Loucy (cell line): ENCODE data around the gene CCM2L.

Experiments used
- H2AFZ ChIP-seq: fragments of 200-600 bp; sonication (generic); 2 replicates; pipeline ENCODE4 v1.6.0; 2016; ENCODE audit warnings: antibody characterized with exemption, mild to moderate bottlenecking, low read length, moderate library complexity
- H3F3A ChIP-seq: fragments of 200-600 bp; 2 replicates; pipeline ENCODE4 v1.6.0; 2016; ENCODE audit warnings: antibody characterized with exemption, low read depth, mild to moderate bottlenecking
- H3K27me3 ChIP-seq: fragments of 200-600 bp; sonication (generic); 2 replicates; pipeline ENCODE4 v1.6.1; 2014; ENCODE audit warnings: low read length, mild to moderate bottlenecking; ENCODE audit not compliant: insufficient read depth, poor library complexity, severe bottlenecking
- H3K36me3 ChIP-seq: fragments of 200-600 bp; sonication (generic); 2 replicates; pipeline ENCODE4 v1.6.1; 2016; ENCODE audit warnings: low read length; ENCODE audit not compliant: insufficient read depth
- H3K4me1 ChIP-seq: fragments of 200-600 bp; sonication (generic); 2 replicates; pipeline ENCODE4 v1.5.1; 2014; ENCODE audit warnings: low read length, mild to moderate bottlenecking; ENCODE audit not compliant: insufficient read depth, poor library complexity, severe bottlenecking
- H3K4me2 ChIP-seq: fragments of 200-600 bp; sonication (generic); 2 replicates; pipeline ENCODE4 v1.6.0; 2014; ENCODE audit warnings: antibody characterized with exemption, low read length, low read depth, mild to moderate bottlenecking; ENCODE audit not compliant: poor library complexity, severe bottlenecking
- H3K4me3 ChIP-seq: fragments of 200-600 bp; sonication (generic); 2 replicates; pipeline ENCODE4 v1.5.1; 2014; ENCODE audit warnings: low read length, mild to moderate bottlenecking, mixed read lengths; ENCODE audit not compliant: poor library complexity, severe bottlenecking
- H3K79me2 ChIP-seq: fragments of 200-600 bp; sonication (generic); 2 replicates; pipeline ENCODE4 v1.6.1; 2014; ENCODE audit warnings: low read length; ENCODE audit not compliant: insufficient read depth
- H3K9ac ChIP-seq: fragments of 200-600 bp; sonication (generic); 2 replicates; pipeline ENCODE4 v1.6.0; 2014; ENCODE audit warnings: mild to moderate bottlenecking, low read depth, low read length, moderate library complexity; ENCODE audit not compliant: poor library complexity, severe bottlenecking
- H3K9me2 ChIP-seq: fragments of 200-600 bp; sonication (generic); replicated peaks from 2 replicates; pipeline ENCODE4 v1.6.1; 2016; ENCODE audit warnings: low read depth, low read length, mixed read lengths
- H3K9me3 ChIP-seq: fragments of 200-600 bp; sonication (generic); 2 replicates; pipeline ENCODE4 v1.6.1; 2014; ENCODE audit warnings: mild to moderate bottlenecking, antibody characterized with exemption, low read length, low read depth; ENCODE audit not compliant: insufficient read depth
- H4K20me1 ChIP-seq: fragments of 200-600 bp; sonication (generic); 2 replicates; pipeline ENCODE4 v1.6.0; 2014; ENCODE audit warnings: antibody characterized with exemption, low read length, mild to moderate bottlenecking; ENCODE audit not compliant: insufficient read depth, poor library complexity, severe bottlenecking
- EZH2phosphoT487 ChIP-seq: fragments of 200-600 bp; IDR thresholded peaks from 2 replicates; pipeline ENCODE4 v1.6.1; 2018; ENCODE audit warnings: antibody characterized with exemption, mild to moderate bottlenecking, moderate library complexity, borderline replicate concordance
- TF ChIP-seq, protein P1 (sequence below): fragments of 200-600 bp; sonication (generic); conservative IDR thresholded peaks from 2 replicates; pipeline ENCODE4 v1.5.1; 2014; ENCODE audit warnings: mild to moderate bottlenecking, antibody characterized with exemption, low read length

Gene CCM2L

DNA sequence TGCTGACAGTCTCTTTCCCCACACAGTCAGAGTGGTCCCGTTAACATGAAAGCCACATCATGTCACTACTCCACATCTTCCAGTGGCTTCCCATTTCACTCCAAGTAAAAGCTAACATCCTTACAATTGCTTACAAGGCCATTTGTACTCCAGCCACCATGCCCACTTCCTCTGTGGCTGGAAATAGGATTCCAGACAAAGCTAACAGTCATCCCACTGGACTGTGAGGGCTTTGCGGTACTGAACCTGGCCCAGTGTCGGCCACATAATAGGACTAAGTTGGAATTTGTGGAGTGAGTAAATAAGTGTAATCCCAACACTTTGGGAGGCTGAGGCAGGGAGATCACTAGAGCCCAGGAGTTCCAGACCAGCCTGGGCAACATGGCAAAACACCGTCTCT is 10.9 kb downstream of the CCM2L start:
- H3K9ac ChIP-seq, result no peak overlapping the region
- H3K4me1 ChIP-seq, result peaks cover 13% of the 10 kb centered on the region
- H3K4me2 ChIP-seq, result no peak overlapping the region
- no peaks in the 10 kb centered on the region for H3K9me3 ChIP-seq
- H2AFZ ChIP-seq, result no peak overlapping the region
- H3K36me3 ChIP-seq, result no peaks in the 10 kb centered on the region
- no peaks in the 10 kb centered on the region for H3F3A ChIP-seq
- H3K9me2 ChIP-seq, result no peaks in the 10 kb centered on the region
- H4K20me1 ChIP-seq, result no peaks in the 10 kb centered on the region
- no peaks in the 10 kb centered on the region for H3K79me2 ChIP-seq
- no peak for TF ChIP-seq EZH2phosphoT487
- TF ChIP-seq, protein P1, sequence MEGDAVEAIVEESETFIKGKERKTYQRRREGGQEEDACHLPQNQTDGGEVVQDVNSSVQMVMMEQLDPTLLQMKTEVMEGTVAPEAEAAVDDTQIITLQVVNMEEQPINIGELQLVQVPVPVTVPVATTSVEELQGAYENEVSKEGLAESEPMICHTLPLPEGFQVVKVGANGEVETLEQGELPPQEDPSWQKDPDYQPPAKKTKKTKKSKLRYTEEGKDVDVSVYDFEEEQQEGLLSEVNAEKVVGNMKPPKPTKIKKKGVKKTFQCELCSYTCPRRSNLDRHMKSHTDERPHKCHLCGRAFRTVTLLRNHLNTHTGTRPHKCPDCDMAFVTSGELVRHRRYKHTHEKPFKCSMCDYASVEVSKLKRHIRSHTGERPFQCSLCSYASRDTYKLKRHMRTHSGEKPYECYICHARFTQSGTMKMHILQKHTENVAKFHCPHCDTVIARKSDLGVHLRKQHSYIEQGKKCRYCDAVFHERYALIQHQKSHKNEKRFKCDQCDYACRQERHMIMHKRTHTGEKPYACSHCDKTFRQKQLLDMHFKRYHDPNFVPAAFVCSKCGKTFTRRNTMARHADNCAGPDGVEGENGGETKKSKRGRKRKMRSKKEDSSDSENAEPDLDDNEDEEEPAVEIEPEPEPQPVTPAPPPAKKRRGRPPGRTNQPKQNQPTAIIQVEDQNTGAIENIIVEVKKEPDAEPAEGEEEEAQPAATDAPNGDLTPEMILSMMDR, result no peak
- H3K27me3 ChIP-seq, result no peaks in the 10 kb centered on the region
- no peak overlapping the region for H3K4me3 ChIP-seq

DNA sequence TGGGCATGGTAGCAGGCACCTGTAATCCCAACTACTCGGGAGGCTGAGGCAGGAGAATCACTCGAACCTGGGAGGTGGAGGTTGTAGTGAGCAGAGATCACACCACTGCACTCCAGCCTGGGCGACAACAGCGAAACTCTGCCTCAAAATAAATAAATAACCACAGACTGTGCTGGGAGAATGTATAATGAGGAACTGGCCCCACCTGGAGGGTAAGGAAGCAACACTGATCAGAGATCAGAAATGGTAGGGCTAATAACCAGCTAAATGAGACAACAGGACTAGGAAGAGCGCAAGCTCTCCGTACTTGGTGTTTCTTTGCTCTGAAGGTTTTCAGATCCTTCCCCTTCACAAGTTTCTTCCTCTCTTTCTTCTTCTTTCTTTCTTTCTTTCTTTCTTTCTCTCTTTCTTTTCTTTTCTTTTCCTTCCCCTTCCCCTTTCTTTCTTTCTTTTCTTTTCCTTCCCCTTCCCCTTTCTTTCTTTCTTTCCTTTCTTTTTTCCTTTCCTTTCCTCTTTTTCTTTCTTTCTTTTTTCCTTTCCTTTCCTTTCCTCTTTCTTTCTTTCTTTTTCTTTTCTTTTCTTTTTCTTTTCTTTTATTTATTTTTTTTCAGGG is 14.6 kb downstream of the CCM2L start:
- H3K4me1 ChIP-seq, result peaks cover 7% of the 10 kb centered on the region
- no peaks in the 10 kb centered on the region for H3F3A ChIP-seq
- TF ChIP-seq, protein P1, result no peak
- no peak for TF ChIP-seq EZH2phosphoT487
- H3K9me3 ChIP-seq, result no peaks in the 10 kb centered on the region
- no peak overlapping the region for H3K4me2 ChIP-seq
- H3K9ac ChIP-seq, result no peak overlapping the region
- H3K36me3 ChIP-seq, result no peaks in the 10 kb centered on the region
- H3K9me2 ChIP-seq, result no peaks in the 10 kb centered on the region
- H4K20me1 ChIP-seq, result no peaks in the 10 kb centered on the region
- H3K27me3 ChIP-seq, result no peaks in the 10 kb centered on the region
- no peak overlapping the region for H2AFZ ChIP-seq
- no peak overlapping the region for H3K4me3 ChIP-seq
- H3K79me2 ChIP-seq, result no peaks in the 10 kb centered on the region

- H3K4me1 ChIP-seq, result no peaks in the 10 kb centered on the region
- no peak for TF ChIP-seq EZH2phosphoT487
- TF ChIP-seq, protein P1, result no peak
- no peaks in the 10 kb centered on the region for H3K36me3 ChIP-seq
- no peaks in the 10 kb centered on the region for H3K27me3 ChIP-seq
- no peak overlapping the region for H3K4me2 ChIP-seq
- no peaks in the 10 kb centered on the region for H3K9me3 ChIP-seq
- H4K20me1 ChIP-seq, result no peaks in the 10 kb centered on the region
- H3K9me2 ChIP-seq, result no peaks in the 10 kb centered on the region
- H3F3A ChIP-seq, result no peaks in the 10 kb centered on the region
- no peak overlapping the region for H3K4me3 ChIP-seq
- H3K79me2 ChIP-seq, result no peaks in the 10 kb centered on the region
- H2AFZ ChIP-seq, result no peak overlapping the region
- H3K9ac ChIP-seq, result no peak overlapping the region
These were observed 17.4 kb downstream of the CCM2L start for GRCh38 chr20:32027643-32028042.
